Panc1 (cell line): ENCODE results near the gene SCN8A. TPM values are rescaled to one million over a fixed set of nuclear protein-coding genes. Genes with fewer than 3 reads are reported as not detected.

Source experiments
- ATAC-seq: fragments of 200-7000 bp; cut with Tn5 transposase; 2 replicates; pipeline ENCODE4 v1.9.1; 2020; ENCODE audit warnings: mild to moderate bottlenecking, moderate library complexity
- BruUV-seq: library from RNA; stranded (reverse); fragments of 400-500 nt; replicated peaks from 2 replicates; lab custom pipeline; 2021; lab: Mats Ljungman, UMichigan
- CTCF ChIA-PET: fragments of 300-600 bp; sonication (Branson Sonifier 250); formaldehyde crosslinking; loops from one replicate; lab custom pipeline; 2022; ENCODE audit warnings: antibody characterized with exemption; lab: Charles Lee
- POLR2A ChIA-PET: fragments of 300-600 bp; sonication (Branson Sonifier 250); formaldehyde crosslinking; loops from one replicate; lab custom pipeline; 2022; ENCODE audit warnings: antibody characterized with exemption; lab: Charles Lee
- DNase-seq: peaks from one replicate; pipeline ENCODE4 v3.0.0-alpha.2; 2010; ENCODE audit warnings: low read depth, low spot score
- H3K27ac ChIP-seq: 2 replicates; pipeline ENCODE4 v1.5.1; 2011; ENCODE audit warnings: mild to moderate bottlenecking, low read length, inconsistent platforms
- H3K27me3 ChIP-seq: fragments of 200-500 bp; sonication (Bioruptor generic); 2 replicates; pipeline ENCODE4 v1.6.0; 2014; ENCODE audit warnings: low read length, inconsistent platforms; ENCODE audit not compliant: control insufficient read depth, insufficient read depth
- H3K36me3 ChIP-seq: fragments of 200-500 bp; sonication (Bioruptor generic); 2 replicates; pipeline ENCODE4 v1.5.1; 2014; ENCODE audit warnings: inconsistent platforms, mild to moderate bottlenecking, low read length, moderate library complexity; ENCODE audit not compliant: control insufficient read depth, insufficient read depth
- H3K4me1 ChIP-seq: 2 replicates; pipeline ENCODE4 v1.5.1; 2011; ENCODE audit warnings: inconsistent platforms, mild to moderate bottlenecking, low read length, moderate library complexity; ENCODE audit not compliant: control insufficient read depth, insufficient read depth
- H3K4me3 ChIP-seq, 2 experiments: 2 replicates each; pipeline ENCODE4 v1.5.1; 2011 to 2012; ENCODE audit warnings: low read depth in 2 of 2, low read length in 2 of 2, mild to moderate bottlenecking in 2 of 2, inconsistent platforms in 1 of 2, moderate library complexity in 1 of 2
- H3K9me3 ChIP-seq: fragments of 200-500 bp; sonication (Bioruptor generic); 2 replicates; pipeline ENCODE4 v1.5.1; 2014; ENCODE audit warnings: low read depth, mild to moderate bottlenecking, inconsistent platforms, low read length, moderate library complexity; ENCODE audit not compliant: control insufficient read depth, insufficient read depth
- POLR2AphosphoS5 ChIP-seq: IDR thresholded peaks from 2 replicates; pipeline ENCODE4 v1.6.1; 2012; ENCODE audit warnings: mild to moderate bottlenecking, low read depth, low read length, moderate library complexity
- REST ChIP-seq, 2 experiments: IDR thresholded peaks; 2 replicates each; pipeline ENCODE4 v1.6.1; 2011 to 2012; ENCODE audit warnings: low read depth in 2 of 2, control low read depth in 1 of 2, low read length in 1 of 2, mild to moderate bottlenecking in 1 of 2, moderate library complexity in 1 of 2; ENCODE audit not compliant: insufficient read depth in 1 of 2
- SIN3A ChIP-seq: IDR thresholded peaks from 2 replicates; pipeline ENCODE4 v1.6.1; 2012; ENCODE audit warnings: low read depth, mild to moderate bottlenecking, low read length, moderate library complexity, borderline replicate concordance; ENCODE audit not compliant: insufficient read depth
- TCF7L2 ChIP-seq: IDR thresholded peaks from 2 replicates; pipeline ENCODE4 v1.6.1; 2011; ENCODE audit warnings: mild to moderate bottlenecking, low read depth, low read length, inconsistent platforms
- in situ Hi-C: cut with HindIII; loops from 2 replicates; pipeline ENCODE4 v1.10.0; 2016; ENCODE audit warnings: low sequenced_read_pairs, low pct_unique_long_range_greater_than_20kb
- intact Hi-C: fragments of 100-400 bp; cut with micrococcal nuclease; formaldehyde crosslinking; loops from one replicate; pipeline ENCODE4 v1.10.0; 2022; ENCODE audit not compliant: unreplicated experiment
- total RNA-seq: library from RNA; stranded (reverse); gene quantifications from one replicate; pipeline ENCODE4 v1.2.1, GENCODE V29; 2021; ENCODE audit not compliant: unreplicated experiment
- TF ChIP-seq, protein P1 (sequence below): fragments of 450-650 bp; IDR thresholded peaks from 2 replicates; pipeline ENCODE4 v1.5.1; 2017; ENCODE audit warnings: mild to moderate bottlenecking

The SCN8A gene
- total RNA-seq, 1 experiment from 2014 or later: 8.6 TPM

GRCh38 chr12:51841727-51842126, 250.7 kb downstream of the SCN8A start:
- no TSS peak for BruUV-seq
- no peaks in the 10 kb centered on the region for H3K9me3 ChIP-seq
- H3K4me3 ChIP-seq: no peak overlapping the region
- CTCF ChIA-PET: no interaction called here
- TF ChIP-seq REST (IDR thresholded peaks at IDR 0.05; ENCODE audit: insufficient read depth in 1 of 2, low read depth in 2 of 2, low read length in 1 of 2) (no peak), TCF7L2 (no peak), POLR2AphosphoS5 (no peak), SIN3A (no peak)
- TF ChIP-seq, protein P1, sequence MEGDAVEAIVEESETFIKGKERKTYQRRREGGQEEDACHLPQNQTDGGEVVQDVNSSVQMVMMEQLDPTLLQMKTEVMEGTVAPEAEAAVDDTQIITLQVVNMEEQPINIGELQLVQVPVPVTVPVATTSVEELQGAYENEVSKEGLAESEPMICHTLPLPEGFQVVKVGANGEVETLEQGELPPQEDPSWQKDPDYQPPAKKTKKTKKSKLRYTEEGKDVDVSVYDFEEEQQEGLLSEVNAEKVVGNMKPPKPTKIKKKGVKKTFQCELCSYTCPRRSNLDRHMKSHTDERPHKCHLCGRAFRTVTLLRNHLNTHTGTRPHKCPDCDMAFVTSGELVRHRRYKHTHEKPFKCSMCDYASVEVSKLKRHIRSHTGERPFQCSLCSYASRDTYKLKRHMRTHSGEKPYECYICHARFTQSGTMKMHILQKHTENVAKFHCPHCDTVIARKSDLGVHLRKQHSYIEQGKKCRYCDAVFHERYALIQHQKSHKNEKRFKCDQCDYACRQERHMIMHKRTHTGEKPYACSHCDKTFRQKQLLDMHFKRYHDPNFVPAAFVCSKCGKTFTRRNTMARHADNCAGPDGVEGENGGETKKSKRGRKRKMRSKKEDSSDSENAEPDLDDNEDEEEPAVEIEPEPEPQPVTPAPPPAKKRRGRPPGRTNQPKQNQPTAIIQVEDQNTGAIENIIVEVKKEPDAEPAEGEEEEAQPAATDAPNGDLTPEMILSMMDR: no peak
- no peaks in the 10 kb centered on the region for H3K36me3 ChIP-seq
- no peak for DNase-seq
- in situ Hi-C loops: no loop called here
- POLR2A ChIA-PET: no interaction called here
- no peak overlapping the region for H3K27ac ChIP-seq
- H3K4me1 ChIP-seq: no peaks in the 10 kb centered on the region
- intact Hi-C loops: no loop called here
- ATAC-seq: no peak
- peaks cover 3% of the 10 kb centered on the region; the same call in 1 of the 2 replicates for H3K27me3 ChIP-seq

- H3K27ac ChIP-seq: no peak overlapping the region
- CTCF ChIA-PET: no interaction called here
- peaks cover 3% of the 10 kb centered on the region for H3K4me1 ChIP-seq
- TF ChIP-seq, protein P1: no peak
- TF ChIP-seq POLR2AphosphoS5 (no peak), TCF7L2 (no peak), REST (IDR thresholded peaks at IDR 0.05; ENCODE audit: insufficient read depth in 1 of 2, low read depth in 2 of 2, low read length in 1 of 2) (no peak), SIN3A (no peak)
- H3K9me3 ChIP-seq: no peaks in the 10 kb centered on the region
- intact Hi-C loops: no loop called here
- H3K4me3 ChIP-seq: no peak overlapping the region
- DNase-seq (no peak), ATAC-seq (no peak)
- POLR2A ChIA-PET: no interaction called here
- BruUV-seq: no TSS peak
- H3K27me3 ChIP-seq: peaks cover 3% of the 10 kb centered on the region; the same call in 1 of the 2 replicates
- in situ Hi-C loops: no loop called here
- no peaks in the 10 kb centered on the region for H3K36me3 ChIP-seq
Observed at GRCh38 chr12:51844854-51845253, 253.8 kb downstream of the SCN8A start.
